ENCODE results near the gene SMG6.

Gene SMG6

DNA sequence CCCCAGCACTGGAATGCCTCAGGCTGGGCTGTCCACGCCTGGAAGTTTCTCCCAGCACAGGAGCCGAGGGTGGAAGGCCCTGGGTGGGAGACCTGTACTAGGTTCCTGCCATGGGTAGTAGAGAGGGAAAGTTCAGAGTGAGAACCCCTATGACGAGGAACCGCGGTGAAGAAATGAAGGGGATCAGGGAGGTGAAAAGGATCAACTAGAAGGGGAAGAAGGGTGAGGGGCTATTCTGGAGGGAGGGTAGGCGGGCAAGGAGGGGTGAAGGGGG lies 243.3 kb downstream of the SMG6 start:
- DNase-seq (ENCODE audit: low spot score) = no peak

DNA sequence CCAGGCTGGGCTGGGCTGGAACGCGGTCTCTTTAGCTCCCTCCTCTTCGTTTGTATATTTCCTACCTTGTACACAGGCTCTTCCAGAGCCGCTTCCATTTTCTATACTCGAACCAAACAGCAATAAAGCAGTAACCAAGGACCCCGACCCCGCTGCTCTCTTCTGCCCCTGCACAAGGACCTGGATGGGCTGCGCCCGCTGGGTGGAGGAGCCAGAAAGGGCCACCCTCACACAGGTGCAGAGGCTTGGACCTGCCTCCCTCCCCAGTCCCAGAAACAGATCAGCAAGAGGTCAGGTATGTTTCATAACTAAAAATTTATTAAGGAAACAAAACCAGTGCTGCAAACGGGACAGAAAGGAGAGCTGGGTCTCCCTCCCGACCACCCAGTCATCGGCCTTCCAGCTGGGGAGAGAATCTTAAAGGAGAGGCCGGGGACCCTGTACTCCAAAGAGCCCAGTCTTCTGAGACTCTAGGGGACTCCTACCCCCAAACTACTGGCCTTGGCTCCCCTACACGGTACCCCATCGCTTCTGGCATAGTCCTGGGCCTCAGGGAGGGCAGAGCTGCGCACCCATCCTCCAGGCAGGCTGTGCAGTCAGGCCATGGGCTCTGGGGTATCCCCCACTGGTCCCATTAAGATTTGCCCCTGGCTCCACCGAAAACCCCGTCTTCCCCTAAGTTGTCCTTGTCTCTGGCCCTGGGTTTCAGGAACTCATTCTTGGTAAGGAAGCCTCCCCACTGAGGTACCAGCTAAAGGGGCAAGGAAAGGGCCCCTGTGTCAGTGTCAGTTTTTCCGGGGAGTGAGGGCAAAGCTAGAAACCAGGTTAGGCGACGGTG lies 243.8 kb downstream of the SMG6 start:
- no peak for DNase-seq (ENCODE audit: low spot score)

DNA sequence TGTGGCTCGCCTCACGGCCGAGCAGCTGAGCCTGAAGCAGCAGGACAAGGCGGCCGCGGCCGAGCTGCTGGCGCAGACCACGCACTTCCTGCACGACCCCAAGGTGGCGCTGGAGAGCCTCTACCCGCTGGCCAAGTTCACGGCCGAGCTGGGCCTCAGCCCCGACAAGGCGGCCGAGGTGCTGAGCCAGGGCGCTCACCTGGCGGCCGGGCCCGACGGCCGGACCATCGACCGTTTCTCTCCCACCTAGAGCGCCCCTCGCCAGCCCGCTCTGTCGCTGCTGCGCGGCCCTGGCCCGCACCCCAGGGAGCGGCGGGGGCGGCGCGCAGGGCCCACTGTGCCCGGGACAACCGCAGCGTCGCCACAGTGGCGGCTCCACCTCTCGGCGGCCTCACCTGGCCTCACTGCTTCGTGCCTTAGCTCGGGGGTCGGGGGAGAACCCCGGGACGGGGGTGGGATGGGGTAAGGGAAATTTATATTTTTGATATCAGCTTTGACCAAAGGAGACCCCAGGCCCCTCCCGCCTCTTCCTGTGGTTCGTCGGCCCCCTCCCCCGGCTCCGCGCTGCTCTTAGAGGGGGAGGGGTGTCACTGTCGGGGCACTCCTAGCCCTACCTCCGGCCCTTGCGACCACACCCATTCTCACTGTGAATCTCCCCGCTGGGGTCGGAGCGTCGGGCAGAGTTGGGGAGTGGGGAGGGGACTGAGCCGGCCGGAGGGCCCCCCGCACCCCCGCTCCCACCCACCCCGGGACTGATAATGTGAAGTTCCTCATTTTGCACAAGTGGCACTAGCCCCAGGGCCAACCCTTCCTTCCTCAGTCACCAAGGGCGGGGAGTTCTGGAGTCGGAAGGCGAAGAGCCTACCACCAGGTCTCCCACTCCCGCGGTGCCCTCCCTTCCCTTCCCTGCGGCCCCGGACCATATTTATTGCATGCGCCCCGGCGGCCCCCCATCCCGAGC lies 244.7 kb downstream of the SMG6 start:
- DNase-seq (ENCODE audit: low spot score) = no peak

DNA sequence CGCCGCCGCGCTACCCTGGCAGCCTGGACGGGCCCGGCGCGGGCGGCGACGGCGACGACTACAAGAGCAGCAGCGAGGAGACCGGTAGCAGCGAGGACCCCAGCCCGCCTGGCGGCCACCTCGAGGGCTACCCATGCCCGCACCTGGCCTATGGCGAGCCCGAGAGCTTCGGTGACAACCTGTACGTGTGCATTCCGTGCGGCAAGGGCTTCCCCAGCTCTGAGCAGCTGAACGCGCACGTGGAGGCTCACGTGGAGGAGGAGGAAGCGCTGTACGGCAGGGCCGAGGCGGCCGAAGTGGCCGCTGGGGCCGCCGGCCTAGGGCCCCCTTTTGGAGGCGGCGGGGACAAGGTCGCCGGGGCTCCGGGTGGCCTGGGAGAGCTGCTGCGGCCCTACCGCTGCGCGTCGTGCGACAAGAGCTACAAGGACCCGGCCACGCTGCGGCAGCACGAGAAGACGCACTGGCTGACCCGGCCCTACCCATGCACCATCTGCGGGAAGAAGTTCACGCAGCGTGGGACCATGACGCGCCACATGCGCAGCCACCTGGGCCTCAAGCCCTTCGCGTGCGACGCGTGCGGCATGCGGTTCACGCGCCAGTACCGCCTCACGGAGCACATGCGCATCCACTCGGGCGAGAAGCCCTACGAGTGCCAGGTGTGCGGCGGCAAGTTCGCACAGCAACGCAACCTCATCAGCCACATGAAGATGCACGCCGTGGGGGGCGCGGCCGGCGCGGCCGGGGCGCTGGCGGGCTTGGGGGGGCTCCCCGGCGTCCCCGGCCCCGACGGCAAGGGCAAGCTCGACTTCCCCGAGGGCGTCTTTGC lies 245.6 kb downstream of the SMG6 start:
- no peak for DNase-seq (ENCODE audit: low spot score)

DNA sequence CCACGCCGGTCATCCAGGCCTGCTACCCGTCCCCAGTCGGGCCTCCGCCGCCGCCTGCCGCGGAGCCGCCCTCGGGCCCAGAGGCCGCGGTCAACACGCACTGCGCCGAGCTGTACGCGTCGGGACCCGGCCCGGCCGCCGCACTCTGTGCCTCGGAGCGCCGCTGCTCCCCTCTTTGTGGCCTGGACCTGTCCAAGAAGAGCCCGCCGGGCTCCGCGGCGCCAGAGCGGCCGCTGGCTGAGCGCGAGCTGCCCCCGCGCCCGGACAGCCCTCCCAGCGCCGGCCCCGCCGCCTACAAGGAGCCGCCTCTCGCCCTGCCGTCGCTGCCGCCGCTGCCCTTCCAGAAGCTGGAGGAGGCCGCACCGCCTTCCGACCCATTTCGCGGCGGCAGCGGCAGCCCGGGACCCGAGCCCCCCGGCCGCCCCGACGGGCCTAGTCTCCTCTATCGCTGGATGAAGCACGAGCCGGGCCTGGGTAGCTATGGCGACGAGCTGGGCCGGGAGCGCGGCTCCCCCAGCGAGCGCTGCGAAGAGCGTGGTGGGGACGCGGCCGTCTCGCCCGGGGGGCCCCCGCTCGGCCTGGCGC lies 246.3 kb downstream of the SMG6 start:
- DNase-seq (ENCODE audit: low spot score) = no peak

DNA sequence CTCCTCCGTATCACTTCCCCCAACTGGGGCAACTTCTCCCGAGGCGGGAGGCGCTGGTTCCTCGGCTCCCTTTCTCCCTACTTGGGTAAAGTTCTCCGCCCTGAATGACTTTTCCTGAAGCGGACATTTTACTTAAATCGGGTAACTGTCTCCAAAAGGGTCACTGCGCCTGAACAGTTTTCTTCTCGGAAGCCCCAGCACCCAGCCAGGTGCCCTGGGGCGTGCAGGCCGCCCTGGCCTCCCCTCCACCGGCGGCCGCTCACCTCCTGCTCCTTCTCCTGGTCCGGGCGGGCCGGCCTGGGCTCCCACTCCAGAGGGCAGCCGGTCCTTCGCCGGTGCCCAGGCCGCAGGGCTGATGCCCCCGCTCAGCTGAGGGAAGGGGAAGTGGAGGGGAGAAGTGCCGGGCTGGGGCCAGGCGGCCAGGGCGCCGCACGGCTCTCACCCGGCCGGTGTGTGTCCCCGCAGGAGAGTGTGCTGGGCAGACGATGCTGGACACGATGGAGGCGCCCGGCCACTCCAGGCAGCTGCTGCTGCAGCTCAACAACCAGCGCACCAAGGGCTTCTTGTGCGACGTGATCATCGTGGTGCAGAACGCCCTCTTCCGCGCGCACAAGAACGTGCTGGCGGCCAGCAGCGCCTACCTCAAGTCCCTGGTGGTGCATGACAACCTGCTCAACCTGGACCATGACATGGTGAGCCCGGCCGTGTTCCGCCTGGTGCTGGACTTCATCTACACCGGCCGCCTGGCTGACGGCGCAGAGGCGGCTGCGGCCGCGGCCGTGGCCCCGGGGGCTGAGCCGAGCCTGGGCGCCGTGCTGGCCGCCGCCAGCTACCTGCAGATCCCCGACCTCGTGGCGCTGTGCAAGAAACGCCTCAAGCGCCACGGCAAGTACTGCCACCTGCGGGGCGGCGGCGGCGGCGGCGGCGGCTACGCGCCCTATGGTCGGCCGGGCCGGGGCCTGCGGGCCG lies 247.1 kb downstream of the SMG6 start:
- no peak for DNase-seq (ENCODE audit: low spot score)

DNA sequence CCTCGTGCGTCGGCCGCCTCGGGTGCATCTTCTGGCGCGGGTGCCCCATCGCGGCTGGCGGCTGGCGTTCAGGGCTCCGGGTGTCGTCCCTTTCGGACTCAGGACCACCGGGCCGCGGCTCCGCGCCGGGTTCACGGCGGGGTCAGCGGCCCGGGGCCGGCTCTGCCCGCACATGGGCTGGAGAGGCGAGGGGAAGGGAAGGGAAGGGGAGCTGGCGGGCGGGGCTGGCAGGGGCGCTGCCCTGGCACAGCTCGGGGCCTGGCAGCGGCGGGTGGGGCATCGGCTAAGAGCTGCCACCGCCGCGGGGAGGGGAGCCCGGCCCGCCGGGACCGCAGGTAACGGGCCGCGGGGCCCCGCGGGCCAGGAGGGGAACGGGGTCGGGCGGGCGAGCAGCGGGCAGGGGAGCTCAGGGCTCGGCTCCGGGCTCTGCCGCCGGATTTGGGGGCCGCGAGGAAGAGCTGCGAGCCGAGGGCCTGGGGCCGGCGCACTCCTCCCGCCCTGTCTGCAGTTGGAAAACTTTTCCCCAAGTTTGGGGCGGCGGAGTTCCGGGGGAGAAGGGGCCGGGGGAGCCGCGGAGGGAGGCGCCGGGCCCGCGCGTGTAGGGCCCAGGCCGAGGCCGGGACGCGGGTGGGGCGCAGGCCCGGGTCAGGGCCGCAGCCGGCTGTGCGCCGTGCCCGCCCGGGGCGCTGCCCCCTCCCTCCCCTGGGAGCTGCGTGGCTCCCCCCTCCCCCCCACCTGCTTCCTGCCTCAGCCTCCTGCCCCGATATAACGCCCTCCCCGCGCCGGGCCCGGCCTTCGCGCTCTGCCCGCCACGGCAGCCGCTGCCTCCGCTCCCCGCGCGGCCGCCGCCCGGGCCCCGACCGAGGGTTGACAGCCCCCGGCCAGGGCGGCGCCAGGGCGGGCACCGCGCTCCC lies 248.0 kb downstream of the SMG6 start:
- DNase-seq (ENCODE audit: low spot score) = no peak

DNA sequence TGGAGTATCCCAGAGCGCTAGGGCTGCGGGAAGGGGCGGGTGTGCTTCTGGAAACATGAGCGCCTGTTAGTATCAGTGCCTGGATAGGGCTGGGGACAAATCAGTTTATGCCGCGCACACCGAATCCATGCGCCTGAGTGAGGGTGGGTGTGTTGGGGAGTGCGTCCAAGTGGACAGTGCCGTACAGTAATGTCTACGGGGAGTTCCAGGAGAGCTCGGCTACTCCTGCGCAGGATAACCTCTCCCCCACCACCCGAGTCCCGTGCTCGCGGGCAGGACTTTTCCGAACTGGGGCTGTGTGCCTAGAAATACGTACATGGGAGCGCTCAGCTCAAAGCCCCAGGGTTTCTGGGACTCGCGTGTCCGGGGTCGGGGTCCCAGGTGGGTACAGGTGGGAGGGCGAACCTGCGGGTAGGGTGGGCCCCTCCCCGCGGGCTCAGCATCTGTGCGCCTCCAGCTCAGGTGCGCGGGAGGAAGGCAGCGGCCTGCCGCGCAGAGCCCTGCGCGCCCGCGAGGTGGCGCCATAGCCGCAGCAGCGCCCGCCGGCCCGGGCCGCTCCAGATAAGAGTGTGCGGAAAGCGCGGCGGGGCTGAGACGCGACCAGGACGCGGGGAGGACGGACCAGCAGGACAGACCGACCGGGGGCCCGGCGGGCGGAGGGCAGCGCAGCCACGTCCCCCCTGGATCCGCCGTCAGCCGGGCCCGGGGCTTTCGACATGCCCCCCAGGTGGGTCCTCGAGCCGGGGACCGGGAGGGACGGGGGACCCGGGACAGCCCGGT lies 248.9 kb downstream of the SMG6 start, which contains the start of gene HIC1:
Gene HIC1 (plus strand): TSS at position 592 of the 780 bp plus-strand sequence. CDS start 1,588 bp downstream, outside the sequence.
- DNase-seq (ENCODE audit: low spot score) = no peak

- no peak for DNase-seq (ENCODE audit: low spot score)
Measured at GRCh38 chr17:2054262-2054511, 249.4 kb downstream of the SMG6 start.

- no peak for DNase-seq (ENCODE audit: low spot score)
Measured at GRCh38 chr17:2053380-2054261, 250.0 kb downstream of the SMG6 start.

DNA sequence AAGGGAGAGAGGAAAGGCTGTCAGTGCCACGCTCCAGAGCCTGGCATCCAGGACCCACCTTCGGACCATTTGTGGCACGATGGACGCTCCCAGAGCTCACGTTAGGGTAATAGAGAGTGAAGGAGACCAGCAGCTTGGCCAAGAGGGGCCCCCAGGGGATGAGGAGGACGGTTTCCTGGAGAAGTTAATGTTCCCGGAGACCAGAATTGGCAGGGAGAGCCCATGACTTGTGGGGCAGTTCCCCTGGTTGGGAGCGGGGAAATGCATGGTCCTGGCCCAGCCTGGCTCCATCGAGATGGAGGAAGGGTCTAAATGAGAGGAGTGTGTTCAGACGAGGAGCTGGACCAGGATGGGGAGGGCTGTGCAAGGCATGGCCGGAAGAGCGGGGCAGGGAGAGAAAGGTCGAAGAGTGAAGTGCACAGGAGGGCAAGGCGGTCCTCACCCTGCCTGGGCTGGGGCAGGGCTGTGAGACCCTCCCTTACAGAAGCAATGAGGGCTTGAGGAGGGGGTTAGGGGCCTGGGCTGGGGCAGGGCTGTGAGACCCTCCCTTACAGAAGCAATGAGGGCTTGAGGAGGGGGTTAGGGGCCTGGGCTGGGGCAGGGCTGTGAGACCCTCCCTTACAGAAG lies 251.5 kb downstream of the SMG6 start:
- DNase-seq (ENCODE audit: low spot score) = no peak

DNA sequence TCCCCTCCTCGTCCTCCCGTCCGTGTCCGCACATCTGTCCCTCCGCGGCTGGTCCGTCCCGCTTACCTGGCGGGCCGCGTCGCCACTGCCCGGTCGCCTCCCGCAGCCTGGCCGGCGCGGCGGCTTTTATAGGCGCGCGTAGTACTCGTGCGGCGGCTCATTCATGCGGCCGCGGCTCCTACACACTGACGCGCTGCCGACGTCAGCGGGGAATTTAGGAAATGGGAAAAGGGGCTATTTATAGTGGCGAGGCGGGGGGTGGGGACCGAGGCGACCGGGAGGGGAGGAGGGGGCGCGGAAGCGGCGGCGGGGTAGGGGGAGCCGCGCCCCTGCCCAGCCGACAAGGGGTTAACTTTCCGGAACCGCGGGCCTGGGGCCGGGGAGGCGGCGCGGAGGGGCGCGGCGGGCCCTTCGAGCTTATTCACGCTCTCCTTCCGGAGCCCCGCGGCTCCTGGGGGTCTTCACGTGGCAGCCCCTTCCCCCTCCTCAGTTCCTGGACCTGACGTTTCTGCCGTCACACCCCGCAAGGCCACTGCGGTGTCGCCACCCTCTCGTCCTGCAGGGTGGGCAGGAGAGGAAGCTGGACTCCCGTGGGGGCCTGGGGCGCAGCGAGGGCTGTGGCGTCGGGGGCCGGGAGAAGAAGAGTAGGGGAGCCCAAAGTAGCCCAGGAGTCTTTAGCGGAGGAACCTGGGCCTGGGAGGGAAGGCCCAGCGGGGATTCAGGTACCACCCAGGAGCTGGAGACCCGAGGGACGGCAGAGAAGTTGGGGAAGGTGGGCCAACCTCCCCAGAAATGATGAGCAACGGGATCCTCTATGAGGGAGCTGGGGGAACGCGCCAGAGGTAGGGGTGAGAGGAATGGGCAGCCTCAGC lies 252.3 kb downstream of the SMG6 start:
- DNase-seq (ENCODE audit: low spot score) = no peak

- DNase-seq (ENCODE audit: low spot score) = no peak
Measured at GRCh38 chr17:2050300-2051060, 253.1 kb downstream of the SMG6 start.

DNA sequence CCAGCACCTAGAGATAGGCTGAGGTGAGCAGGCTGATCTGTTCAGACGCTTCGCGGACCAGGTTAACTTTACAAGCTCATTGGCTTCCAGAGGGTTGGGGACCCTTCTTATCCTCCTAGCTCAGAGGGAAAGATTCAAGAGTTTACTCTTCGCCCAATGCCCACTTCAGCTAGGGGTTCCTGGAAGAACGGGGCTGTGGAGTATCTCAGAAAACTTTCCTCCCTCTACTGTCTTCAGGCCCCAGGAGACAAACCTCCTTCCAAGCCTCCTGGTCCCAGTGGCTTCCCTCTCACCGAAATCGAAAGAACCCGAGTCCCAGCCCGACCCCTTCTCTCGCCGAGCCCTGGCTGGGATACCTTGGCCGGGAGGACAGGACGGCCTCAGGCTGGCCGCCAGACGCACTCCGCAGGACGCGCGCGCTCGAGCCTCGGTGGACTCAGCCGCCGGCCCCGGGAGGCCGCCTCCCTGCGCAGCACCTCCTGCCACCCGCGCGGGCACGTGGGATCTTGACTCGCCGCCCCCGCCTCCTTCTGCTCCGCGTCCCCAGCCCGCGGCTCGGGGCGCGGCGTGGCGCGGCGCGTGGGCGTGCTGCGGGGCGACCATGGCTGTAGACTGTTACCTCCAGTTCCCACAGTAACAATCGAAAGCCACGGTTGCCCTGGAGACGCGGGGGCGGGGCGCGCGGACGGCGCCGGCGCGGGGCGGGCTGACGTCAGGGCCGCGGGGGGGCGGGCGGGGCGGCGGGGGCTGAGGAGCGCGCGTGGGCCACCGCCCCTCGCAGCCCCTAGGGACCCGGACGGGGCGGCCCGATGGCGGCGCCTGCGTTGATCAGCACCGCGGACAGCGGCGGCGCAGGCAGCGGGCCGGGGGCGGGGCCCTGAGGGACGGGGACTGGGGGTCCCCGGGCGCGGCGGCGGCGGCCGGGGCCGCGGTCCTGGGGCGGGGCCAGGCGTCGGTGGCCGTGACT lies 254.0 kb downstream of the SMG6 start:
- no peak for DNase-seq (ENCODE audit: low spot score)

- no peak for DNase-seq (ENCODE audit: low spot score)
Measured at GRCh38 chr17:2048805-2049204, 254.8 kb downstream of the SMG6 start.
